ENCODE results near the gene ARHGAP21. TPM values are rescaled to one million over a fixed set of nuclear protein-coding genes. Genes with fewer than 3 reads are reported as not detected.

ARHGAP21 gene
- polyA plus RNA-seq, 1 donor from 2014 or later = 138 TPM

GRCh38 chr10:24589265-24589664 lies 134.4 kb downstream of the ARHGAP21 start:
- H3K9me3 ChIP-seq (ENCODE audit: low read length) = no peaks in the 10 kb centered on the region
- TF ChIP-seq TAF1 (IDR thresholded peaks at IDR 0.05; ENCODE audit: low read depth) = no peak
- TF ChIP-seq CTCF (IDR thresholded peaks at IDR 0.05; ENCODE audit: poor library complexity, severe bottlenecking) = no peak
- TF ChIP-seq EP300 (conservative IDR thresholded peaks at IDR 0.05; ENCODE audit: poor library complexity, severe bottlenecking) = no peak
- TF ChIP-seq MXI1 (conservative IDR thresholded peaks at IDR 0.05; ENCODE audit: poor library complexity, severe bottlenecking) = no peak
- TF ChIP-seq POLR2AphosphoS5 (IDR thresholded peaks at IDR 0.05) = no peak
- no peak for TF ChIP-seq RAD21 (conservative IDR thresholded peaks at IDR 0.05)
- no peak for TF ChIP-seq REST (IDR thresholded peaks at IDR 0.05; ENCODE audit: borderline replicate concordance)
- no peaks in the 10 kb centered on the region for H3K27me3 ChIP-seq (ENCODE audit: insufficient read depth, low read depth, low read length)
- H3K36me3 ChIP-seq (ENCODE audit: insufficient read depth, low read length) = peaks cover 19% of the 10 kb centered on the region
- no peak overlapping the region for H3K9ac ChIP-seq (ENCODE audit: low read length)
- H3K9me2 ChIP-seq (ENCODE audit: insufficient read depth, low read length) = no peaks in the 10 kb centered on the region
- H3K4me2 ChIP-seq (ENCODE audit: low read length) = no peak overlapping the region
- H3K4me3 ChIP-seq (ENCODE audit: low read length) = no peak overlapping the region
- no peaks in the 10 kb centered on the region for H3K79me2 ChIP-seq (replicated peaks; ENCODE audit: insufficient read depth, low read length)
- no peak overlapping the region for H2AFZ ChIP-seq (ENCODE audit: low read depth, low read length)
- H3K27ac ChIP-seq (ENCODE audit: low read length) = no peak overlapping the region
- H3F3A ChIP-seq (ENCODE audit: insufficient read depth, low read length, poor library complexity, severe bottlenecking) = no peaks in the 10 kb centered on the region
- no peaks in the 10 kb centered on the region for H4K20me1 ChIP-seq (ENCODE audit: insufficient read depth)

- no peak overlapping the region for H3K4me2 ChIP-seq (ENCODE audit: low read length)
- H4K20me1 ChIP-seq (ENCODE audit: insufficient read depth) = no peaks in the 10 kb centered on the region
- no peak overlapping the region for H3K9ac ChIP-seq (ENCODE audit: low read length)
- H2AFZ ChIP-seq (ENCODE audit: low read depth, low read length) = no peak overlapping the region
- no peaks in the 10 kb centered on the region for H3K79me2 ChIP-seq (replicated peaks; ENCODE audit: insufficient read depth, low read length)
- no peak overlapping the region for H3K27ac ChIP-seq (ENCODE audit: low read length)
- no peaks in the 10 kb centered on the region for H3K9me2 ChIP-seq (ENCODE audit: insufficient read depth, low read length)
- no peaks in the 10 kb centered on the region for H3K27me3 ChIP-seq (ENCODE audit: insufficient read depth, low read depth, low read length)
- peak overlapping the region; percentile 8 for H3K4me3 ChIP-seq (ENCODE audit: low read length)
- no peaks in the 10 kb centered on the region for H3K9me3 ChIP-seq (ENCODE audit: low read length)
- TF ChIP-seq POLR2AphosphoS5 (IDR thresholded peaks at IDR 0.05) (peak; percentile 32), EP300 (conservative IDR thresholded peaks at IDR 0.05; ENCODE audit: poor library complexity, severe bottlenecking) (no peak)
- peaks cover 6% of the 10 kb centered on the region for H3K36me3 ChIP-seq (ENCODE audit: insufficient read depth, low read length)
- no peaks in the 10 kb centered on the region for H3F3A ChIP-seq (ENCODE audit: insufficient read depth, low read length, poor library complexity, severe bottlenecking)
These were observed 143.8 kb downstream of the ARHGAP21 start for GRCh38 chr10:24579906-24580305.

- no peak overlapping the region for H3K27ac ChIP-seq (ENCODE audit: low read length)
- TF ChIP-seq REST (IDR thresholded peaks at IDR 0.05; ENCODE audit: borderline replicate concordance) = no peak
- TF ChIP-seq EP300 (conservative IDR thresholded peaks at IDR 0.05; ENCODE audit: poor library complexity, severe bottlenecking) = no peak
- no peak for TF ChIP-seq MXI1 (conservative IDR thresholded peaks at IDR 0.05; ENCODE audit: poor library complexity, severe bottlenecking)
- TF ChIP-seq CTCF (IDR thresholded peaks at IDR 0.05; ENCODE audit: poor library complexity, severe bottlenecking) = no peak
These were observed 144.2 kb downstream of the ARHGAP21 start for GRCh38 chr10:24579448-24579847.

More at GRCh38 chr10:24579448-24579847, 144.2 kb downstream of the ARHGAP21 start:
- Histone ChIP-seq H2AFZ (ENCODE audit: low read depth, low read length) (no peak overlapping the region), H3F3A (ENCODE audit: insufficient read depth, low read length, poor library complexity, severe bottlenecking) (no peaks in the 10 kb centered on the region), H3K9ac (ENCODE audit: low read length) (no peak overlapping the region), H3K79me2 (replicated peaks; ENCODE audit: insufficient read depth, low read length) (no peaks in the 10 kb centered on the region), H3K36me3 (ENCODE audit: insufficient read depth, low read length) (peaks cover 6% of the 10 kb centered on the region), H3K4me3 (ENCODE audit: low read length) (peak overlapping the region; percentile 8), H3K9me2 (ENCODE audit: insufficient read depth, low read length) (no peaks in the 10 kb centered on the region), H3K27me3 (ENCODE audit: insufficient read depth, low read depth, low read length) (no peaks in the 10 kb centered on the region), H3K9me3 (ENCODE audit: low read length) (no peaks in the 10 kb centered on the region), H3K4me2 (ENCODE audit: low read length) (no peak overlapping the region), H4K20me1 (ENCODE audit: insufficient read depth) (no peaks in the 10 kb centered on the region)

Measured in neural cell (in vitro differentiated cells).